GM13977 (cell line): Measurements from ENCODE around the gene SLC22A9.
"Not testable (repeated sequence)": the region's sequence is repeated elsewhere in the genome, so short reads cannot be mapped to it uniquely, and the experiment has no call there.

ENCODE experiments used
- DNase-seq: peaks from one replicate; pipeline ENCODE4 v3.0.0; 2012; ENCODE audit warnings: low spot score
- in situ Hi-C: fragments of 300-500 bp; cut with MboI; formaldehyde crosslinking; loops from one replicate; pipeline ENCODE4 v1.12.0; 2022; ENCODE audit warnings: low sequenced_read_pairs, low pct_unique_long_range_greater_than_20kb, mixed read lengths, inconsistent platforms; ENCODE audit not compliant: unreplicated experiment
- TF ChIP-seq, protein P1 (sequence below): IDR thresholded peaks from 2 replicates; pipeline ENCODE4 v1.5.1; 2012; ENCODE audit warnings: mild to moderate bottlenecking, control low read depth; ENCODE audit not compliant: insufficient read depth; ENCODE audit errors: extremely low read depth, missing control alignments

Gene SLC22A9

DNA sequence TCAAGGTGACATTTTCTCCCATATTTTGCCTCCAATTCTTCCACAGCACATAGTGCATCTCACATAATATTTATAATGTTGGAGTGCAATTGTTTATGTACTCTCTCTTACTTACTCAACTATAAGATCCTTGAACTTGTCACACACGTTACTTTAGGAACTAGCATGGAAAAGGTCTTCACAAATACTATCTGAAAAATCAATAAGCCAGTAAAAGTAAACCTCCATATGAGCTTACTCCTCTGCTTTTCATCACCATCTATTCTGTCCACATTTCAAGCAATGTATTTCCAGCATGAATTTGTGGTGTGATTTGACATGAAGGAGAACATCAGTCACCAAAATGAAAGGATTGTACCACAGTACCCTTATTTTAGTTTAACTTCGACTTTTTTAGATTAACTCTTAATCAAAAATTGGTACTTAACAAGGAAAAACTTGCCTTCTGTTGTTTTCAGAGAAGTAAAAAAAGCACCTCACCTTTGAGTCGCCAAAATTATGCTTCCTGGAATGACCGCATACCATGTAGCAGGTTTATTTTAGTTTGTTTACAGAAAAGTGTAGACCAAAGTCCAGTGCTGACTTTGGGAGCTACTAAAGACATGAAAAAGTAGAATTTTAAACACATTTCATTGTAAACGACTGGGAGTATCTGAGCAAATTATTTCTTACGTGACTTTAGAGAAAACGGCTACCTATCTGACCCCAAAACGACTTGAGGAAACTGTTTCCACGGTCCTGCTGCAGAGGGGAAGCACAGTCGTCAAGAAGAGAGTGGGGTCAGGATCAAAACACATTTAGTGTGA is at the start of gene SLC22A9:
Gene SLC22A9, plus strand, starts transcription at position 621 of the 806 bp plus-strand sequence. CDS start 272 bp downstream, outside the sequence.
- no peak for DNase-seq
- in situ Hi-C loops: no loop called here
- TF ChIP-seq, protein P1, sequence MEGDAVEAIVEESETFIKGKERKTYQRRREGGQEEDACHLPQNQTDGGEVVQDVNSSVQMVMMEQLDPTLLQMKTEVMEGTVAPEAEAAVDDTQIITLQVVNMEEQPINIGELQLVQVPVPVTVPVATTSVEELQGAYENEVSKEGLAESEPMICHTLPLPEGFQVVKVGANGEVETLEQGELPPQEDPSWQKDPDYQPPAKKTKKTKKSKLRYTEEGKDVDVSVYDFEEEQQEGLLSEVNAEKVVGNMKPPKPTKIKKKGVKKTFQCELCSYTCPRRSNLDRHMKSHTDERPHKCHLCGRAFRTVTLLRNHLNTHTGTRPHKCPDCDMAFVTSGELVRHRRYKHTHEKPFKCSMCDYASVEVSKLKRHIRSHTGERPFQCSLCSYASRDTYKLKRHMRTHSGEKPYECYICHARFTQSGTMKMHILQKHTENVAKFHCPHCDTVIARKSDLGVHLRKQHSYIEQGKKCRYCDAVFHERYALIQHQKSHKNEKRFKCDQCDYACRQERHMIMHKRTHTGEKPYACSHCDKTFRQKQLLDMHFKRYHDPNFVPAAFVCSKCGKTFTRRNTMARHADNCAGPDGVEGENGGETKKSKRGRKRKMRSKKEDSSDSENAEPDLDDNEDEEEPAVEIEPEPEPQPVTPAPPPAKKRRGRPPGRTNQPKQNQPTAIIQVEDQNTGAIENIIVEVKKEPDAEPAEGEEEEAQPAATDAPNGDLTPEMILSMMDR: no peak

DNA sequence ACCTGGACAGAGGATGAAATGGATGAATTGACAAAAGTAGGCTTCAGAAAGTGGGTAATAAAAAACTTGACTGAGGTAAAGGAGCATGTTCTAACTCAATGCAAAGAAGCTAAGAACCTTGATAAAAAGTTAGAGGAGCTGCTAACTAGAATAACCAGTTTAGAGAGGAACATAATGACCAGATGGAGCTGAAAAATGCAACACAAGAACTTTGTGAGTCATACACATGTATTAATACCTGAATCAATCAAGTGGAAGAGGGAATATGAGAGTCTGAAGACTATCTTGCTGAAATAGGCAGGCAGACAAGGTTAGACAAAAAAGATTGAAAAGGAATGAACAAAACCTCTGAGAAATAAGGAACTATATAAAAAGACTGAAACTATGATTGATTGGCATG is 47.9 kb upstream of the SLC22A9 start:
- TF ChIP-seq, protein P1: no peak
- no peak for DNase-seq
- in situ Hi-C loops: no loop called here

DNA sequence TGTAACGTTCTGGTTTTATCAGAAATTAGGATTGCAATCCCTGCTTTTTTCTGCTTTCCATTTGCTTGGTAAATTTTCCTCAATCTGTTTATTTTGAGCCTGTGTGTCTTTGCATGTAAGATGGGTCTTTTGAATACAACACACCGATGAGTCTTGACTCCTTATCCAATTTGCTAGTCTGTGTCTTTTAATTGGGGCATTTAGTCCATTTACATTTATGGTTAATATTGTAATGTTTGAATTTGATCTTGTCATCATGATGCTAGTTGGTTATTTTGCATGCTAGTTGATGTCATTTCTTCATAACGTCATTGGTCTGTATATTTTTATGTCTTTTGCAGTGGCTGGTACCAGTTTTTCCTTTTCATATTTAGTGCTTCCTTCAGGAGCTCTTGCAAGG is 34.5 kb upstream of the SLC22A9 start:
- DNase-seq, in situ Hi-C loops: not testable (repeated sequence)

DNA sequence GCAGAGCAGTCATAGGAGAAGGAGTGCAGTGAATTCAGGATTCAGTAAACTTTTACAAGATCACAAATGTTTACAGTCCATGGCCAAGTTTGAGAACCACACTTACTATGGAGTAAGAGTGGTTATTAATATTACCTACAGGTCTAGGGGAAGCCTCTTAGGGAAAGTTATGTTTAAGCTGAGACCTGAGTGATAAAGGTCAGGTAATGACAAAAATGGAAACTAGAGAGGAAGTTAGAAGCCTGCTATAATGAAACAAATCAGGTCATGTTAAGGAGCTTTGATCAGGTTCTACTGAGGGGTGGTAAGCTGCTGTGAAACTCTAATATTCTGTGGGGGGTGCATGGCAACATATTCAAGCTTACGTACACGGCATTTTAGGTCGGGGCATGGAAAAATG is 32.5 kb upstream of the SLC22A9 start:
- in situ Hi-C loops: no loop called here
- no peak for DNase-seq
- TF ChIP-seq, protein P1: no peak

DNA sequence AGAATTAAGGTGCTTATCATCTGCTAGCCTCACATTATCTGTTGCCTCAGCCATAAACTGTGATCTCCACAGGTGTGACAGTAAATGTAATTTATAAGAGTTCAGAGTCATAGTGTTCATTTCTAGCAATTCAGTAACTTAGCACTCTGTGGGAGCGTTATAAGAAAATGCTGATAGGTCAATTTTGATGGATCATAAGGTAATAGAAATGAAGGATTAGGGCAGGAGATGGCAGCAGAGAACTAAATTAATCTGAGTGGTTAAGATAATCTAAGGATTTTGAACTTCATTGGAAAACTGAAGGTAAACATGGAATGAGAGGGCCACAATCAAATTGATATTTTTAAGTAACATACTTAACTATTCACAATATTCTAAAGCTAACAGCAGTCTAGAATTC is 26.5 kb upstream of the SLC22A9 start:
- DNase-seq: no peak
- TF ChIP-seq, protein P1: no peak
- in situ Hi-C loops: no loop called here

DNA sequence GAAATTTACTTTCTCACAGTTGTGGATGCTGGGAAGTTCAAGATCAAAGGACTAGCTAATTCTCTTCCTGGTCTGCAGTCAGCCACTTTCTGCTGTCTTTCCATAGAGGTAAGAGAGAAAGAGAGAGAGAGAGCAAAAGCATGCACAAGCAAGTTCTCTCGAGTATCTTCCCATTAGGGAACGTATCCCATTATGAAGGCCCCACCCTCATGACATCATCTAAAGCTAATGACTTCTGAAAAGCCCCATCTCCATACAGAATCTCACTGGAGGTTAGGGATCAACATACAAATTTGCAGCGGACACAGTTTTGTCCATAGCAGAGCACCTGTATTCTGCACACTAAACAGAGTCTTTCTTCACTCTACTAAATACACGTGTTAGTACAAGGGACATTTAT is 17.4 kb upstream of the SLC22A9 start:
- no peak for DNase-seq
- TF ChIP-seq, protein P1: no peak
- in situ Hi-C loops: no loop called here

DNA sequence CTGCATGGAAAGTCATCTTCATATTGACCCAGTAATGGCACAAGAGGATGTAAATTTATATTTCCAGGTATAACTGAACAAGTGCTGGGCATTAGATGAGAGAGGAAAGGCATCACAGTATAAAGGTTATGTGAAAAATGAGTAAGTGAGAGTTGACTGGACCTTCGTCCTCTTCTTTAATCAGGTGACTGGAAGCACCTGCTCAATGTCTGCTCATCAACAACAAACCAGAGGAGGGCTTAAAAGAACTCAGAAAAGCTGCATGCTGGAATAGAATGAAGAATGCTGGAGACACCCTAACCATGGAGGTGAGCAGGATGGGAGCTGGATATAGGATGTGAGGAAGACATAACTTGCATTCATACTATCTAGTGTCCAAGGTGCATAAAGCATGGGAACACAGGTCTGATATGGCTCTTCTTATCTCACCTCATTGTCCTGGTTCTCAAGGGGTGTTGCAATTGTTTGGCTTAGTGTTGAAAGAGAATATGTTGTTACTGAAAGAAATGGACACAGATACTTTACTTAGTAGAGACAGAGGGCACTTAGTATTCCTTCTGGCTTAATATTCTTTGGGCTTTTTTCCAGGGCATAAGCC is 7.3 kb upstream of the SLC22A9 start:
- no peak for DNase-seq
- in situ Hi-C loops: no loop called here
- TF ChIP-seq, protein P1: no peak
